ENCODE data around the gene ARL6IP1. TPM values are rescaled to one million over a fixed set of nuclear protein-coding genes. Genes with fewer than 3 reads are reported as not detected.

Gene ARL6IP1
- total and polyA plus RNA-seq, 2 donors (not counting 3 experiments of a cell fraction or from before 2014, with no cell fraction given), result 251 to 338 TPM

GRCh38 chr16:18804540-18804939, 3.2 kb upstream of the ARL6IP1 start:
- H3K9me1 ChIP-seq (replicated peaks; ENCODE audit: control insufficient read depth, extremely low read depth, insufficient read depth, low read length), result no peaks in the 10 kb centered on the region
- DNase-seq (ENCODE audit: low read depth, low spot score) (no peak), FAIRE-seq (peak; percentile 60)
- peaks cover 32% of the 10 kb centered on the region for H3K4me1 ChIP-seq (ENCODE audit: control insufficient read depth, extremely low read depth, insufficient read depth, low read length)
- ChIA-PET CTCF (interaction anchor here (1.4 to 7.0 kb wide), 4 partner anchors 12 to 164 kb away, joined by 3 to 80 read pairs (median 4); partner anchors contain the start of gene RPS15A), POLR2A (interaction anchor here (0.6 to 1.4 kb wide), 2 partner anchors 15 to 66 kb away, joined by 5 to 10 read pairs; partner anchors contain the start of gene RPS15A)
- peak overlapping the region; percentile 37 for H3K9ac ChIP-seq (replicated peaks; ENCODE audit: extremely low read depth, insufficient read depth, low read length)
- peaks cover 8% of the 10 kb centered on the region in 2 experiments for H3K36me3 ChIP-seq (ENCODE audit: control insufficient read depth in 2 of 2, extremely low read depth in 1 of 2, insufficient read depth in 2 of 2, low read length in 2 of 2)
- intact Hi-C loops (cut with micrococcal nuclease), result loop anchor here (10.0 kb wide), 2 partner anchors 310 to 720 kb away; partner anchors contain the start of genes CCP110, GDE1 and ITPRIPL2
- no peak for TF ChIP-seq POLR2A (IDR thresholded peaks at IDR 0.05; ENCODE audit: low read depth, low read length)
- TF ChIP-seq FOS (IDR thresholded peaks at IDR 0.05; ENCODE audit: borderline replicate concordance, insufficient read depth, low read length), result no peak
- TF ChIP-seq GATA2 (IDR thresholded peaks at IDR 0.05; ENCODE audit: insufficient read depth, insufficient read length, low read depth, low read length), result no peak
- TF ChIP-seq POLR2AphosphoS5 (IDR thresholded peaks at IDR 0.05; ENCODE audit: insufficient read depth, low read depth, low read length), result no peak
- TF ChIP-seq CTCF (IDR thresholded peaks at IDR 0.05; ENCODE audit: extremely low read depth in 1 of 2, insufficient read depth in 1 of 2, low read depth in 1 of 2, low read length in 2 of 2), result no peak
- TF ChIP-seq, protein P1, sequence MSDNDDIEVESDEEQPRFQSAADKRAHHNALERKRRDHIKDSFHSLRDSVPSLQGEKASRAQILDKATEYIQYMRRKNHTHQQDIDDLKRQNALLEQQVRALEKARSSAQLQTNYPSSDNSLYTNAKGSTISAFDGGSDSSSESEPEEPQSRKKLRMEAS (IDR thresholded peaks at IDR 0.05; ENCODE audit: insufficient read depth, insufficient read length), result no peak
- H3K4me2 ChIP-seq (ENCODE audit: insufficient read depth, low read length), result peak overlapping the region; percentile 65
- H3K4me3 ChIP-seq (replicated peaks in 1 of 3; ENCODE audit: insufficient read depth in 1 of 3, low read depth in 1 of 3, low read length in 3 of 3), result peak overlapping the region in 1 of 3 experiments; percentile 6
- BruUV-seq (replicated peaks), result no TSS peak
- no peaks in the 10 kb centered on the region for H3K27me3 ChIP-seq (ENCODE audit: control insufficient read depth in 2 of 2, insufficient read depth in 2 of 2, low read length in 2 of 2)
- peaks cover 23% of the 10 kb centered on the region for H3K79me2 ChIP-seq (ENCODE audit: control insufficient read depth, insufficient read depth, low read length)
- dilution Hi-C loops (cut with MboI; ENCODE audit: extremely low pct_ligation_motif_present, low sequenced_read_pairs), result no loop called here
- no peak overlapping the region for H2AFZ ChIP-seq (ENCODE audit: low read depth, low read length)
- H4K20me1 ChIP-seq (replicated peaks; ENCODE audit: control insufficient read depth, extremely low read depth, insufficient read depth, low read length), result peaks cover 10% of the 10 kb centered on the region
- no peaks in the 10 kb centered on the region for H3K9me3 ChIP-seq (replicated peaks; ENCODE audit: control insufficient read depth, insufficient read depth, low read length)
- peak overlapping the region; percentile 75 for H3K27ac ChIP-seq (ENCODE audit: insufficient read depth, low read depth, low read length)

Measured in endothelial cell of umbilical vein (primary cell).